ENCODE measurements around the gene TWNK.

GRCh38 chr10:101021239-101021638, 33.9 kb downstream of the TWNK start:
- no peak for TF ChIP-seq POLR2A (IDR thresholded peaks at IDR 0.05)
- TF ChIP-seq CTCF (IDR thresholded peaks at IDR 0.05): no peak
